PC-9 (cell line): ENCODE results near the gene FAHD1. TPM values are rescaled to one million over a fixed set of nuclear protein-coding genes. Genes with fewer than 3 reads are reported as not detected.

Experiments used
- BruUV-seq: library from RNA; stranded (reverse); fragments of 400-500 nt; replicated peaks from 2 replicates; lab custom pipeline; 2021; lab: Mats Ljungman, UMichigan
- CTCF ChIA-PET: fragments of 300-600 bp; sonication (Branson Sonifier 250); formaldehyde crosslinking; loops from one replicate; lab custom pipeline; 2022; ENCODE audit warnings: antibody characterized with exemption; lab: Charles Lee
- POLR2A ChIA-PET: fragments of 300-600 bp; sonication (Branson Sonifier 250); formaldehyde crosslinking; loops from one replicate; lab custom pipeline; 2022; ENCODE audit warnings: antibody characterized with exemption; ENCODE audit not compliant: unreplicated experiment; lab: Charles Lee
- DNase-seq, 2 experiments: peaks; one replicate each; pipeline versions ENCODE4 v3.0.0 to v3.0.0-alpha.2; 2015 to 2022; ENCODE audit warnings: mixed read lengths in 1 of 2
- H2AFZ ChIP-seq: fragments of 200-600 bp; sonication (generic); 2 replicates; pipeline ENCODE4 v1.8.1; 2017; ENCODE audit warnings: antibody characterized with exemption
- H3F3A ChIP-seq: fragments of 200-600 bp; sonication (generic); 2 replicates; pipeline ENCODE4 v1.8.1; 2017; ENCODE audit warnings: antibody characterized with exemption, mild to moderate bottlenecking, low read depth; ENCODE audit not compliant: insufficient read depth
- H3K27ac ChIP-seq: fragments of 200-600 bp; sonication (generic); 2 replicates; pipeline ENCODE4 v1.6.1; 2016; ENCODE audit warnings: mixed run types
- H3K27me3 ChIP-seq: fragments of 200-600 bp; sonication (generic); 2 replicates; pipeline ENCODE4 v1.6.1; 2016; ENCODE audit warnings: low read depth, mixed run types; ENCODE audit not compliant: insufficient read depth
- H3K36me3 ChIP-seq: fragments of 200-600 bp; sonication (generic); 2 replicates; pipeline ENCODE4 v1.6.1; 2016; ENCODE audit warnings: low read depth, mixed run types
- H3K4me1 ChIP-seq: fragments of 200-600 bp; sonication (generic); replicated peaks from 2 replicates; pipeline ENCODE4 v1.6.1; 2016; ENCODE audit warnings: mixed run types; ENCODE audit not compliant: insufficient read depth
- H3K4me2 ChIP-seq: fragments of 200-600 bp; sonication (generic); 2 replicates; pipeline ENCODE4 v1.6.1; 2017; ENCODE audit warnings: mixed run types
- H3K4me3 ChIP-seq: fragments of 200-600 bp; sonication (generic); 2 replicates; pipeline ENCODE4 v1.6.1; 2016; ENCODE audit warnings: mixed run types
- H3K79me2 ChIP-seq: fragments of 200-600 bp; sonication (generic); 2 replicates; pipeline ENCODE4 v1.6.1; 2017; ENCODE audit warnings: low read depth, mixed run types
- H3K9me2 ChIP-seq: fragments of 200-600 bp; sonication (generic); 2 replicates; pipeline ENCODE4 v1.8.1; 2017; ENCODE audit warnings: mild to moderate bottlenecking; ENCODE audit not compliant: insufficient read depth
- H3K9me3 ChIP-seq: fragments of 200-600 bp; sonication (generic); 2 replicates; pipeline ENCODE4 v1.8.1; 2016; ENCODE audit warnings: low read depth; ENCODE audit not compliant: insufficient read depth
- H4K20me1 ChIP-seq: fragments of 200-600 bp; sonication (generic); 2 replicates; pipeline ENCODE4 v1.8.1; 2017; ENCODE audit not compliant: insufficient read depth
- EZH2 ChIP-seq: fragments of 200-600 bp; sonication (generic); IDR thresholded peaks from 2 replicates; pipeline ENCODE4 v1.8.0; 2017; ENCODE audit warnings: antibody characterized with exemption, low read depth
- intact Hi-C: fragments of 100-400 bp; cut with micrococcal nuclease; formaldehyde crosslinking; loops from one replicate; pipeline ENCODE4 v1.10.0; 2022; ENCODE audit not compliant: unreplicated experiment
- total RNA-seq: library from RNA; stranded (reverse); gene quantifications from 2 replicates; pipeline ENCODE4 v1.2.3, GENCODE V29; 2021
- TF ChIP-seq, protein P1 (sequence below): fragments of 200-600 bp; sonication (generic); conservative IDR thresholded peaks from 2 replicates; pipeline ENCODE4 v1.6.1; 2017; ENCODE audit warnings: mixed run types, antibody characterized with exemption, mild to moderate bottlenecking, moderate library complexity

The FAHD1 gene
- total RNA-seq, 1 experiment from 2014 or later = 26.8 TPM

DNA sequence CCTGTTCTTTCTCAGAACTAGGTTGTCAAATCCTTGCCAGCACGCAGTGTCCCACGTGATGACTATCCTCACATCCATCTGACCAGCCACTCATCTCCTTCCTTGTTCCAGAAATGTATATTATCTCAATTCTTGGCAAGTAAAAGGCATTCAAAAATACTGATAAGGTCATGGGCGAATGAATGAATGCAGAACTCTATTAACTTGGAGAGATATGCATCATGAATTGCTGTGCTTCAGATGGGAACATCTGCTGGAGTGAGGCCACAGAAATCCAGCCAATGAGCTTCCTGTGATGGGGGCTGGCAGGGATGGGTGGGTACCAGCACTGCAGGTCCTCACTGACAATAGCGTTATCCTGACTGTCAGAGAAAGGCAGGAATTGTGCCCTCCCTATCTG, 19.0 kb downstream of the FAHD1 start:
- ChIA-PET POLR2A (no interaction called here), CTCF (no interaction called here)
- Histone ChIP-seq H3K9me3 (no peaks in the 10 kb centered on the region), H3K36me3 (no peaks in the 10 kb centered on the region), H3K9me2 (no peaks in the 10 kb centered on the region), H3K4me2 (no peak overlapping the region), H3K79me2 (no peaks in the 10 kb centered on the region), H4K20me1 (0 out of 2 replicates have a peak, but pooled peaks cover 3% of the 10 kb centered on the region), H3K27me3 (peaks cover 21% of the 10 kb centered on the region; the same call in 1 of the 2 replicates), H3K27ac (no peak overlapping the region), H3K4me3 (no peak overlapping the region), H3K4me1 (no peaks in the 10 kb centered on the region), H3F3A (no peaks in the 10 kb centered on the region), H2AFZ (no peak overlapping the region)
- intact Hi-C loops = no loop called here
- no TSS peak for BruUV-seq
- DNase-seq = no peak
- TF ChIP-seq, protein P1, sequence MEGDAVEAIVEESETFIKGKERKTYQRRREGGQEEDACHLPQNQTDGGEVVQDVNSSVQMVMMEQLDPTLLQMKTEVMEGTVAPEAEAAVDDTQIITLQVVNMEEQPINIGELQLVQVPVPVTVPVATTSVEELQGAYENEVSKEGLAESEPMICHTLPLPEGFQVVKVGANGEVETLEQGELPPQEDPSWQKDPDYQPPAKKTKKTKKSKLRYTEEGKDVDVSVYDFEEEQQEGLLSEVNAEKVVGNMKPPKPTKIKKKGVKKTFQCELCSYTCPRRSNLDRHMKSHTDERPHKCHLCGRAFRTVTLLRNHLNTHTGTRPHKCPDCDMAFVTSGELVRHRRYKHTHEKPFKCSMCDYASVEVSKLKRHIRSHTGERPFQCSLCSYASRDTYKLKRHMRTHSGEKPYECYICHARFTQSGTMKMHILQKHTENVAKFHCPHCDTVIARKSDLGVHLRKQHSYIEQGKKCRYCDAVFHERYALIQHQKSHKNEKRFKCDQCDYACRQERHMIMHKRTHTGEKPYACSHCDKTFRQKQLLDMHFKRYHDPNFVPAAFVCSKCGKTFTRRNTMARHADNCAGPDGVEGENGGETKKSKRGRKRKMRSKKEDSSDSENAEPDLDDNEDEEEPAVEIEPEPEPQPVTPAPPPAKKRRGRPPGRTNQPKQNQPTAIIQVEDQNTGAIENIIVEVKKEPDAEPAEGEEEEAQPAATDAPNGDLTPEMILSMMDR = no peak
- no peak for TF ChIP-seq EZH2

DNA sequence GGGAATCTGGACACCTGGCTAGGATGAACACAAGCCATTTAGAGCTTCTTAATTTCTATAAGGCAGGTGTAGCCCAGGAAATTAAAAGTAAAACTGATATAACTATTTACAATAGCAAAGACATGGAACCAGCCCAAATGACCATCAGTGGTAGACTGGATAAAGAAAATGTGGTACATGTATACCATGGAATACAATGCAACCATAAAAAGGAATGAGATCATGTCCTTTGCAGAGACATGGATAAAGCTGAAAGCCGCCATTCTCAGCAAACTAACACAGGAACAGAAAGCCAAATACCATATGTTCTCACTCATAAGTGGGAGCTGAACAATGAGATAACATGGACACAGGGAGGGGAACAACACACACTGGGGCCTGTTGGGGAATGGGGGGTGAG, 19.4 kb downstream of the FAHD1 start:
- H3K79me2 ChIP-seq = no peaks in the 10 kb centered on the region
- H3K4me2 ChIP-seq = no peak overlapping the region
- no TSS peak for BruUV-seq
- no peaks in the 10 kb centered on the region for H3K9me2 ChIP-seq
- H3K4me3 ChIP-seq = no peak overlapping the region
- ChIA-PET CTCF (no interaction called here), POLR2A (no interaction called here)
- H3F3A ChIP-seq = no peaks in the 10 kb centered on the region
- H3K9me3 ChIP-seq = no peaks in the 10 kb centered on the region
- TF ChIP-seq EZH2 = no peak
- 0 out of 2 replicates have a peak, but pooled peaks cover 3% of the 10 kb centered on the region for H4K20me1 ChIP-seq
- H2AFZ ChIP-seq = no peak overlapping the region
- H3K4me1 ChIP-seq = no peaks in the 10 kb centered on the region
- no peaks in the 10 kb centered on the region for H3K36me3 ChIP-seq
- H3K27ac ChIP-seq = no peak overlapping the region
- no peak for DNase-seq
- intact Hi-C loops = no loop called here
- H3K27me3 ChIP-seq = peaks cover 25% of the 10 kb centered on the region; the same call in 1 of the 2 replicates

DNA sequence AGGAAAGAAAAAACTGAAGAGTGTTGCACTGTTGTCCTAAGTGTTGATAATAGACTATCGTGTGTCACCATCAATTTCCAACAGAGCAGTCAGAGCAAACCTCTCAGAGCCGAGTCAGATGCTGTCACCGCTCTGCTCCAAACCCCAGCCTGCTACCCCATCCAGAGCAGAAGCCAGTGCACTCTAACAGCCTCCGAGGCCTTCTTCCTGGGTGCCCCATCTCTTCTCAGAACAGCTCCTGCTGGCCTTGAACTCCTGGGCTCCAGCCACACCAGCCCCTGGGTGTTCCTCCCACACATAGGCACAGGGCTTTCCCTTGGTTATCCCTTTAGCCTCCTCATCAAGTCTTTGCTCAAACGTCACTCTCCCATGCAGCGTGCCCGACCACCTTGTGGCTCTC, 24.0 kb downstream of the FAHD1 start:
- intact Hi-C loops = no loop called here
- ChIA-PET POLR2A (no interaction called here), CTCF (no interaction called here)
- H4K20me1 ChIP-seq = 0 out of 2 replicates have a peak, but pooled peaks cover 2% of the 10 kb centered on the region
- H3K4me3 ChIP-seq = no peak overlapping the region
- no peaks in the 10 kb centered on the region for H3K9me3 ChIP-seq
- H3K27me3 ChIP-seq = peaks cover 34% of the 10 kb centered on the region; the same call in 1 of the 2 replicates
- H3K4me1 ChIP-seq = no peaks in the 10 kb centered on the region
- DNase-seq = no peak
- no peak overlapping the region for H3K27ac ChIP-seq
- no peaks in the 10 kb centered on the region for H3K79me2 ChIP-seq
- H3K9me2 ChIP-seq = no peaks in the 10 kb centered on the region
- no TSS peak for BruUV-seq
- no peak overlapping the region for H3K4me2 ChIP-seq
- no peak overlapping the region for H2AFZ ChIP-seq
- no peaks in the 10 kb centered on the region for H3F3A ChIP-seq
- TF ChIP-seq EZH2 = no peak
- TF ChIP-seq, protein P1 = no peak
- no peaks in the 10 kb centered on the region for H3K36me3 ChIP-seq

DNA sequence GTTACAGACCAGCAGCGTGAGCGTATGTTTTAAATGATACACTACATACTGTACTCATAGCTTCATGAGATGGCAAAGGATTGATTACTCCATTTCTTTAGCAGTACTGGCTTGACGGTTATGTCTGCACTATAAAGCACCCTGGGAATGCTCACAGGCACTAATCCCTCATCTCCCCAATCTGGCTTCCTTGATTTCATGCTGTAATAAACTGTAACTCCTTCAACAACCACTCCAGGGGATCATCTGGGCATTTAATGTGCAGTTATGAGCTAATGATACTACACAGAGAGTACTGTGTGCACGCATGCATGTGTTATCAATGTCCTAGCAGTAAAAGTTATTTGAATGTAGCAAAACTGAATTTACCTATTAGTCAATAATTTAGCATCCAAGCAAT, 24.8 kb downstream of the FAHD1 start:
- Histone ChIP-seq H2AFZ (no peak overlapping the region), H3F3A (no peaks in the 10 kb centered on the region), H3K9me3 (no peaks in the 10 kb centered on the region), H3K9me2 (no peaks in the 10 kb centered on the region), H3K4me2 (no peak overlapping the region), H3K79me2 (no peaks in the 10 kb centered on the region), H3K27me3 (peaks cover 28% of the 10 kb centered on the region; the same call in 1 of the 2 replicates), H3K4me3 (no peak overlapping the region), H3K27ac (no peak overlapping the region), H3K36me3 (no peaks in the 10 kb centered on the region), H3K4me1 (no peaks in the 10 kb centered on the region), H4K20me1 (no peaks in the 10 kb centered on the region)
- ChIA-PET CTCF (no interaction called here), POLR2A (no interaction called here)
- no peak for TF ChIP-seq EZH2
- TF ChIP-seq, protein P1 = no peak
- BruUV-seq = no TSS peak
- DNase-seq = no peak
- intact Hi-C loops = no loop called here
